H7 (cell line): ENCODE data around the gene SEC61B. TPM values are rescaled to one million over a fixed set of nuclear protein-coding genes. Genes with fewer than 3 reads are reported as not detected.

Experiments used
- DNase-seq: peaks from one replicate; pipeline ENCODE4 v3.0.0; 2012
- H3K27me3 ChIP-seq: 2 replicates; pipeline ENCODE4 v1.6.0; 2011; ENCODE audit warnings: mild to moderate bottlenecking, low read length; ENCODE audit not compliant: control insufficient read depth, insufficient read depth
- H3K36me3 ChIP-seq: replicated peaks from 2 replicates; pipeline ENCODE4 v1.5.1; 2011; ENCODE audit warnings: low read length; ENCODE audit not compliant: control insufficient read depth, insufficient read depth
- H3K4me3 ChIP-seq: 2 replicates; pipeline ENCODE4 v1.5.1; 2011; ENCODE audit warnings: low read depth, mild to moderate bottlenecking, control low read depth, low read length, moderate library complexity; ENCODE audit not compliant: insufficient read depth
- total RNA-seq: library from RNA; depleted of rRNA; stranded (reverse); fragments of >200 nt; shearing (Covaris generic); gene quantifications from 2 replicates; pipeline ENCODE4 v1.2.3, GENCODE V29; 2014; rRNA removed

Gene SEC61B
- total RNA-seq, 1 experiment from 2014 or later: 150 TPM

- peak; percentile 55 for DNase-seq
- Histone ChIP-seq H3K27me3 (no peaks in the 10 kb centered on the region), H3K4me3 (no peak overlapping the region), H3K36me3 (no peaks in the 10 kb centered on the region)
Measured at GRCh38 chr9:99264070-99264680, 42.1 kb downstream of the SEC61B start.

GRCh38 chr9:99265691-99266090 is 43.6 kb downstream of the SEC61B start:
- DNase-seq: no peak
- H3K4me3 ChIP-seq: no peak overlapping the region
- no peaks in the 10 kb centered on the region for H3K27me3 ChIP-seq
- H3K36me3 ChIP-seq: no peaks in the 10 kb centered on the region

- H3K27me3 ChIP-seq: no peaks in the 10 kb centered on the region
- peak; percentile 74 for DNase-seq
- no peak overlapping the region for H3K4me3 ChIP-seq
- no peaks in the 10 kb centered on the region for H3K36me3 ChIP-seq
Measured at GRCh38 chr9:99266255-99267023, 44.4 kb downstream of the SEC61B start.

GRCh38 chr9:99269416-99269815 is 47.3 kb downstream of the SEC61B start:
- no peaks in the 10 kb centered on the region for H3K27me3 ChIP-seq
- H3K36me3 ChIP-seq: no peaks in the 10 kb centered on the region
- DNase-seq: no peak
- no peak overlapping the region for H3K4me3 ChIP-seq

- H3K4me3 ChIP-seq: no peak overlapping the region
- H3K27me3 ChIP-seq: no peaks in the 10 kb centered on the region
- no peak for DNase-seq
- H3K36me3 ChIP-seq: no peaks in the 10 kb centered on the region
Measured at GRCh38 chr9:99270491-99270890, 48.4 kb downstream of the SEC61B start.

GRCh38 chr9:99272836-99273235 is 50.8 kb downstream of the SEC61B start:
- no peak overlapping the region for H3K4me3 ChIP-seq
- H3K36me3 ChIP-seq: no peaks in the 10 kb centered on the region
- no peaks in the 10 kb centered on the region for H3K27me3 ChIP-seq
- no peak for DNase-seq

GRCh38 chr9:99274016-99274415 is 51.9 kb downstream of the SEC61B start:
- Histone ChIP-seq H3K27me3 (no peaks in the 10 kb centered on the region), H3K36me3 (no peaks in the 10 kb centered on the region), H3K4me3 (no peak overlapping the region)
- DNase-seq: no peak

GRCh38 chr9:99274495-99274894 is 52.4 kb downstream of the SEC61B start:
- H3K27me3 ChIP-seq: no peaks in the 10 kb centered on the region
- H3K4me3 ChIP-seq: no peak overlapping the region
- DNase-seq: no peak
- no peaks in the 10 kb centered on the region for H3K36me3 ChIP-seq

Other genes starting within 250 kb of the SEC61B start
- gene TGFBR1, start 117.2 kb upstream of the SEC61B start, total RNA-seq: 16.9 and 23.4 TPM in 2 replicates
- 32.6 and 35.2 TPM in 2 replicates for gene ALG2, start 340 bp upstream of the SEC61B start, total RNA-seq